ENCODE data around the gene RPTOR.

- no peak for TF ChIP-seq SMC3 (IDR thresholded peaks at IDR 0.05; ENCODE audit: low read depth, low read length)
- TF ChIP-seq RFX5 (IDR thresholded peaks at IDR 0.05; ENCODE audit: low read length) = no peak
- no peak for TF ChIP-seq GATA2 (CRISPR knock-in tag; IDR thresholded peaks at IDR 0.05)
- no peak for TF ChIP-seq CTCF (IDR thresholded peaks at IDR 0.05)
- TF ChIP-seq GABPA (IDR thresholded peaks at IDR 0.05; ENCODE audit: low read depth) = no peak
- no peak for TF ChIP-seq POLR2AphosphoS5 (IDR thresholded peaks at IDR 0.05; ENCODE audit: low read depth, low read length)
- no peak for TF ChIP-seq ZBTB33 (IDR thresholded peaks at IDR 0.05; ENCODE audit: borderline replicate concordance, low read depth)
- no peak for TF ChIP-seq RXRA (IDR thresholded peaks at IDR 0.05; ENCODE audit: borderline replicate concordance, low read depth)
Measured at GRCh38 chr17:80629298-80630028, 84.8 kb downstream of the RPTOR start.
